GM21717 (cell line): Measurements from ENCODE around the gene DHX35.
"Not testable (repeated sequence)": the region's sequence is repeated elsewhere in the genome, so short reads cannot be mapped to it uniquely, and the experiment has no call there.

Experiments
- ATAC-seq: cut with Tn5 transposase; IDR thresholded peaks from one replicate; pipeline ENCODE4 v1.9.1; 2021; ENCODE audit warnings: mild to moderate bottlenecking, moderate library complexity; ENCODE audit not compliant: unreplicated experiment

The DHX35 gene

DNA sequence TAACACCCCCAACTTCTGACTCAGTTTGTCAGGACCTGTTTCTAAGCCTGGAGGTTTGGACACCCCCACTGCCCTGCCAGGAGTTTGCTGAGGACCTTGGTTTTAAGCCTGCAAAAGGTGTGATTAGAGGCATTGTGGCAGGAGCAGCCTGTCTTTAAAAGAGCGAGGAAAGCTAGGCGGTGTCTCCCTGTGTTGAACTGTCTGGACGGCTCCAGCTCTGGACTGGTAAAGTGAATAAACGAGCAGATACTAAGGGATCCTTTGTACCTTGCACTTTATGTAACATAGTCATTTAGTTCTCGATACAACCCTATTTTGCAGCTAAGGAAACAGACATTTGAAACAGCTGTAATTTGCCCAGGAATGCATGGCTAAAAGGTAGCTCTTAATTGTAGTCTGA lies 21.5 kb upstream of the DHX35 start:
- no peak for ATAC-seq

DNA sequence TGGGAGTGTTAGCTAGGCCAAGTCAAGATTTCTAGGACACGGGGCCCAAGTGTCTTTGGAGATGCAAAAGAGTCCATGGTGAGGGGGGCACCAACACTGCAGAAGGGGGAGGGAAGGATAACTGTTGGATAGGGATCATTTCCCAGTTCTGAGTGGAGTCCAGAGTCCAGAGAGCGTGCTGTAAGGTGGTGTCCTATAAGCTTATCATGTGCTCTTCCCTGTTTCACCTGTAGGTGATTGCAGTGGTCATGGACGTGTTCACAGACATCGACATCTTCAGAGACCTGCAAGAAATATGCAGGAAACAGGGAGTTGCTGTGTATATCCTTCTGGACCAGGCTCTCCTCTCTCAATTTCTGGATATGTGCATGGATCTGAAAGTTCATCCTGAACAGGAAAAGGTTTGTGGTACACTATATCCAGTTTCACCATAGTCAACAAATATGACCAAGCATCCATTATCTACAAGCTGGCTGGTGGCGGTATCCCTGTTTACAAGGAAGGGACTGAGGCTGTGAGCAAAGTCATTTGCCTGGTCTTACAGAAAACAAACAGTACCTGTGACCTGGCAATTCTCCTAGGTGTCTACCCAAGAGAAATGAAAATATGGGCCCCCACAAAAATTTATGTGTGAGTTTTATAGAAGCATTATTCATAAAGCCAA lies 20.3 kb upstream of the DHX35 start:
- ATAC-seq, result no peak

DNA sequence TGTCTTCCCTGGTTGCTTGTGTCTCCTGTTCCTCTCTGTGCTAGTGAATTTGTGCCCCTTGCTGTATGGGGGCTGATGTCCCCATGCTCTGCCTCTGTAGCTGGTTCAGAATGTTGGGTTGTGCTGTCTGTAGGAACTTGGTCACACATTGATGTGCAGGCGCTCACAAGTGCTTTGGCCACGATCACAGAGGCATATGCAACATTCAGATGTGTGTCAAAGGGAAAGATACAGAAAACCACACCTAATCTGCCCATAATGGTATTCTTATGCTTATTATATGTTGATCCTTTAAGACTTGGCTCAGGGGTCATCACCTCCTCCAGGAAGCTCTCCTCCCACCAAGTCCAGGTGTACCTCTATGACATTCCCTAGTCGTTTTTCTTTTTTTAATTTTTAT lies 17.1 kb upstream of the DHX35 start:
- no peak for ATAC-seq

- no peak for ATAC-seq
These were observed 15.3 kb upstream of the DHX35 start for GRCh38 chr20:38946836-38947235.

DNA sequence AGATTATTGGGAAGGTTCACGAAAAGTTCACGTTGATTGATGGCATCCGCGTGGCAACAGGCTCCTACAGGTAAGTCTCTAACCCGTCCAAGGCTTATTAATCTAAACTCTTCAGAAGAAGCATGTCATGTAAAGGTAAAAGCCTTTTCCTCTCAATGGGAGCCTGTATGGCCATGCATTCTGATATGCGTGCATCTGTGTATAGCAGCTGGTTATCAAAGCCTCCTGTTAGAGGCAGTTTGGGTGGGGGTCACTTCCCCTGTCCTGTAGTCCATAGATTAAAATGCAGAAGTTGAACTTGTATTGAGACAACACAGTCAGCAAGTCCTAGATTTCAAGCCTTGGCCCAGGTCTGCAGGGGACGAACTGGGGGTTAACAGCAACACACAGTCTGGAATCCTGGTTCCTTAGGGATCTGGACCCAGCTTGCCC lies 14.2 kb upstream of the DHX35 start:
- ATAC-seq, result no peak

DNA sequence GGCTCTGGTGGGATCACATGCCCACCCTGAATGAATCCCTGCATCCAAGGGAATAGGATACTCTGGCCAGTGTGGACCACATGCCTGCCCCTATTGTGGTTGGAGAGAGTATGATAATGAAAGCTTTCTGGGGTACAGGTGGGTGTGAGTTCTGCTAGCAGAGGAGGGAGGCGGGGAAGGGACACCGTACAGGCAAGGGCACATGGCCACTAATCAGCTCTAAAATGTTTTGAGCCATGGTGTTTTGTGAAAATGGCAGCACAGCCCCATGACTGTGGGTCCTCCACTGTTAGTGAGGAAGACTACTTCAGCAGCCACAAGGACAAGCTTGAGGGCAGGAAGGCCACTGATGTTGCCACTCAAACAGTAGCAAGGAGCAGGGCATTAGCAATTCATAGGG lies 11.9 kb upstream of the DHX35 start:
- ATAC-seq, result no peak

GRCh38 chr20:38951611-38952010 lies 10.5 kb upstream of the DHX35 start:
- ATAC-seq, result no peak

DNA sequence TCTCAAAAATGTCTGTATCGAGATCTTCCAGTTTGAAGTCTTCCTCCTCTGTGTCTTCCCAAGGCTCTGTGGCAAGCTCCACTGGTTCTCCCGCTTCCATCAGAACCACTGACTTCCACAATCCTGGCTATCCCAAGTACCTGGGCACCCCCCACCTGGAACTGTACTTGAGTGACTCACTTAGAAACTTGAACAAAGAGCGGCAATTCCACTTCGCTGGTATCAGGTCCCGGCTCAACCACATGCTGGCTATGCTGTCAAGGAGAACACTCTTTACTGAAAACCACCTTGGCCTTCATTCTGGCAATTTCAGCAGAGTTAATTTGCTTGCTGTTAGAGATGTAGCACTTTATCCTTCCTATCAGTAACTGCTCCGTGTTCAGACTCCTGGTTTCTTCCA lies 10.0 kb upstream of the DHX35 start:
- ATAC-seq, result no peak

DNA sequence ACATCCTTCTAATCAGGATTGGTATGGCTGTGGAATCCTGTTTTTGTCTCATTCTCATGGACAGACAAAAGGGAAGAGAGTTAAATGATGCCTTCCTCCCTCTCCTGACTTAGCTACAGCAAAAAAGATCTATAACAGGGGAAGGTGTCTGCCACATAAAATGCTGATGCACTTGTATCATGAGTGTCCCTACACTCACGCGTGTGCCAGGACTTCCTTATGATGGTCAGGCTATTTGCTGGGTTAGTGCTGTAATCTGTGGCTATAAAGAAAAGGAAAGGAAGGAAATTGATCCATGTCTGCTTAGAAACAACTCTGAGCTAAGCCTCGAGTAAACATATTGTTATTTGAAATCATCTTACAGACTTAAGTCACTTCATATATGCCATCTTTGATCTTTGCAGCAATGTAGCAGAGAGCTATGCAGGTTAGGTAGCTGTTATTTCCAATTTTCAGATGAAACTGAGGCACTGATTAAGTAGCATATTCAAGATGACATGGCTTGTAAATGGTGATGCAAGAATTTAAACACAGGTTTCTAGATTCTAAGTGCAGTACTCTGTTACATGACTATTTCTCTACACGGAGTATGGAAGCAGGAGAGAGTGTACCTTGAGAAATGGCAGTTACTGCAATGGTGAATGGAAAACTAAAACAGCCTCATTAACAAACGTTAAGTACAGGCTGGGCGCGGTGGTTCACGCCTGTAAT lies 8.4 kb upstream of the DHX35 start:
- ATAC-seq, result no peak

DNA sequence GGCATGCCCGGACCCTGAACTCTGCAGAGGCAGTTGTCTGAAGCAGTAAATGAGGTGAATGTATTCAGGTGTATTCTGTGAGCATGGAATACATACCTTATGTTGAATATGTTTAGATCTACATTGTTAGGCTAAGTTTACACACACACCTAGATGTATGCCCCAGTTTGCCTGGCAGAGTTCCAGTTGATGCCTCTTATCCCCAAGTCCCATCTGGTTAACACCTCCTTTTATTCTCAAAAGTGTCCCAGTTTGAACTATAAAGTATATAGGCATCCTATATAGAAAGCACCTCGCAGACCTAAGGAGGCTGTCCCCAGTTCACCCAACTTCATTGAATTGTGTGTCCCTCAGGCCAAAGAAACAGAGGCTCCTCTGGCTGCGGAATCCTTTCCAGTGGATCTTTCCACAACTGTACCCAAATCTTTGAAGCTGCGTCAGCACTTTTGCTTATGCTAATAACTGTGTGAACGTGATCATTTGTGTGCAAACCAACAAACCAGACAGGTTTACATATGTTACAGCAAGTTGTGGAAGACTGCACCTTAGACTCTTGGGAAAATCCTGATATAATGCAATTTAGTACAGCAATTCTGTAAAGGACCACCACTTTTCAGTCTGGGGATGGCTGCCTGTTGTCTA lies 4.8 kb upstream of the DHX35 start:
- no peak for ATAC-seq

DNA sequence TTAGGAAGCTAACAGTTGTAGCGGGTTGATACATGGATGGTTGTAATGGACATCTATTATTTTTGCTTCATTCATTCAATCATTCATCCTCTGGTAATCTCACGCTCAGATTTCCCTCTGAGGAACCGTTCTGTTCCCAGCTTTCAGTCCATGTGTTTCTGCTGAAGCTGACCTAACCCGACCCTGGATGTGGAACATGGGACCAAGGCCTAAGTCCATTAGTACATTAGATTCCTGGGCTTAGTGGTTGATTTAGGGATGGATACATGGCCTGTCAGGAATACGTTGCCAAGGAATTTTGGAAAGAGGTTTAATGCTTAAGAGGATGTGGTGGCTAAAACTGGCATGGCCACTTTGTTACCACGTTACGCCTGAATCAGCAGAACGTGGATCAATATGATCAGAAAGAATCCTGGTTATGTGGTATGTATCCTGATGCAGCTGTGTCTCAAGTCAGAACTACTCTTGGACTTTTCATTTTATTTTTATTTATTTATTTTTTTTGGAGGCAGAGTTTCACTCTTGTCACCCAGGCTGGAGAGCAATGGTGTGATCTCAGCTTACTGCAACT lies 4.1 kb upstream of the DHX35 start:
- no peak for ATAC-seq

DNA sequence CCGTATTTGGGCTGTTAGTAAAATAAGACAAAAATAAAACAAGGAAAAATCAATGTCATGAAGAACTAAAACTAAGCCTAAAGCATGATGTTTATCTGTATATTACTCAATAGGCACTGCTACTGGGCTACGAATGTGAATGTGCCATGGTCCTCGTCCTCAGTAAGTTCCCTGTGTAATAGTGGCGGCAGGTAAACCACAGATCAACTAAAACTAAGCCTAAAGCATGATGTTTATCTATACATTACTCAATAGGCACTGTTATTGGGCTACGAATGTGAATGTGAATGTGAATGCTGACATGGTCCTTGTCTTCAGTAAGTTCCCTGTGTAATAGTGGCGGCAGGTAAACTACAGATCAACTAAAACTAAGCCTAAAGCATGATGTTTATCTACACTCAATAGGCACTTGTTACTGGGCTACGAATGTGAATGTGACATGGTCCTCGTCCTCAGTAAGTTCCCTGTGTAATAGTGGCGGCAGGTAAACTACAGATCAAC lies 1.9 kb upstream of the DHX35 start:
- ATAC-seq, result not testable (repeated sequence)

DNA sequence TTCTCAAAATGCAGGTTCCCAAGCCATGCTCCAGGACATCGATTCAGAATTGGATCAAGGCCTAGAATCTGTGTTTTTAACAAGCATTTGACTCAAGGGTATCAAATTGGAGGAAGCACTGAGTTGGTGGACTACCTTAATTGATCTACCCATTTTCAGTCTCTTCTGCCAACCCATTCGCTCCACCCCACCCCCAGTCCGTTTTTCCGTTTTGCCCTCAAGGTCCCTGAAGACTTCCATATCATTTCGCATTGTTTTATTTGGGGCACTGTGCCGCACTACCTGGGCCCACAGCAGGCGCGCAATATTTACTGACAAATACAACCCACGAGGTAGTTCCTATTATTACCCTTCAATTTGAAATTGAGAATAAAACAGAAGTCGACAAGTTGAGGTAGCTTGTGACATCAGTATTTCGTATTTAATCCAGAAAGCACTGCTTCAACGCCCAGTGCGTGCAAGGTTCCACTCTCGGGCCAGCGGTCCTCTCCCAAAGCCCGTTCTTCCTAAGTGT lies 557 bp upstream of the DHX35 start:
- no peak for ATAC-seq

DNA sequence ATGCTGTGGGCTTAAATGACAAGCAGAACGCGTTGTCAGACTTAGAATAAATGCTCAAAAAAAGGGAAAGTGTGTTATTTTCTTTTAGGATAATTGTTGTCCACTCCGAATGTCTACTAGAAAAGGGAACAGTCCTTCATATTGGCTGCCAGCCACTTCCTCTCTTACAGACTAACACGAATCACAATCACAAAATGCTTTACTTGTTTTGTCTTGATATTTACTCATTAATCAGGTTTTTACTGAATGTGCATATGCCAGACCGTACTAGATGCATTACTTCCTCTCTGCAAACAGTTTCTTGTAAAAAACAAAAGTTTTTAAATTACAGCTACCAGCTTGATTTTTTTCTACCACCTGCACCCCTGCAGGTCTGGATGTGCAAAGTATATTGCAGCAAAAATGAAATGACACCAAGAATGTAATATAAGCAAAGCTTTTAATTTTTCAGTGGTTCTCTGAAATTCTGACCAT lies 821 bp downstream of the DHX35 start:
- no peak for ATAC-seq

DNA sequence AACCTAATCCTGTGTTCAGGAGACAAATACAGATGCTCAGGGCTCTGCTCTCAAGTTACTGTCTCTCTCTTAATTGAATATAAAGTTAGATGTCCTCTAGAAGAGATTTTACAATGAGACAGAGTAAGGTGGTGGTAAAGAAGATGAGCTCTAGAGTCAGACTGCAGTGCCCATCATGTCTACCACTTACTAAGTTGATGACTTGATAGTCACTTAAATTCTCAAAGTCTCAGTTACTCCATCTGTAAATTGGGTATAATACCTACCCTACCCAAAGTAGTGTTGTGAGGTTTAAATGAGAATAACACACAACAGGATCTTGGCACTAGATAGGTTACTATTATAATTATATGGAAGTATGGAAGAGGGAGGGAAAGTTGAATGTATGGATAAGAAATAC lies 1.6 kb downstream of the DHX35 start:
- ATAC-seq, result no peak

DNA sequence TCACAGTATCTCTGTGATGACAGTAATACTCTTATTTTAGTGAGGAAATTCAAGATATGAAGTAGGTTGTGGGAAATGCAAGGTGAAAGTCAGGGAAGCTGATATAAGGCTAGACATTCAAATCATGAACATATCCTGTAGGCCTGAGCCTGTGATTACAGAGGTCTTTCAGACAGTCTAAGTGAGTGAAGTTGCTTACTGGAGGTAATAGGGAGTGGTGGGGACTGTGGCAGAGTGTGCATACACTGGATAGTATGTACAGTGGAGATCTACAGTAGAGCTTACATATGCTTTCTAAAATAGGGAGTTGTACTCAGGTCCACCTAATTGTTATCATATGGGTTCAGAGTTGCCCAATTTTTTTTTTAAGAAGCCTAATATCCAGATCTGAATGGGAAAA lies 3.1 kb downstream of the DHX35 start:
- no peak for ATAC-seq

GRCh38 chr20:38968090-38968489 lies 5.9 kb downstream of the DHX35 start:
- ATAC-seq, result no peak

GRCh38 chr20:38969708-38970107 lies 7.6 kb downstream of the DHX35 start:
- no peak for ATAC-seq

DNA sequence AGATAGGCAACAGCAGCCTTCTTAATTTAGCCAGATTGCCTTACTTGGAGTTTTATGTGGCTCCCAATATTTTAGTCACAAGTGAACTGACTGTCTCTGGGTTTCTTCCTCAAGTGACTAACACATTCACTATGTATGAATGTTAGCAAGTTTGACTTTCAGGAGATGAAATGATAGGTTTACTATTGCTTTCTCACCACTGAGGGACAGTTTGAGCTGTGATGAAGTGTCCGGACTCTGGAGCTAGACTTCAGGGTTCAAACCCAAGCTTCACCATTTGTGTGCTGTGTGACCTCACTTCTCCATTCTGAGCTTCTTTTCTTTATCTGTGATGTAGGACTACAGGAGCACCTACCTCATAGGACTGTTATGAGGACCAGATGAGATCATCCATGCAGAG lies 8.2 kb downstream of the DHX35 start:
- no peak for ATAC-seq

- ATAC-seq, result no peak
These were observed 11.0 kb downstream of the DHX35 start for GRCh38 chr20:38973107-38973506.

DNA sequence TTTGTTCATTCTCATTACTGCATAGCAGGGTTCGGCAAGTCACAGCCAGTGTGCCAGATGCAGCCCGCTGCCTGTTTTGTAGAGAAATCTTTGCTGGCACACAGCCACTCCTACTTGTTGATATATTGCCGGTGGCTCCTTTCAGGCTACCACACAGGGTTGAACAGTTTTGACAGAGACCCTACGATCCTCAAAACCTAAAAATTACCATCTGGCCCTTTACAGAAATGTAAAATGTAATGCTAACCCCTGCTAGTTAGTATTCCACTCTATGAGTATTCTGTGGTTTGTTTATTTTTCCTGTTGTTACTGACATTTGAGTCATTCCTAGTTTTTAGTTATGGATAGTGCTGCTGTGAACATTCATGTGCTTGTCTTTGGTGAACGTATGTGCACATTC lies 11.5 kb downstream of the DHX35 start:
- ATAC-seq, result no peak
